ENCODE results near the gene EDIL3.
"Not testable (repeated sequence)": the region's sequence is repeated elsewhere in the genome, so short reads cannot be mapped to it uniquely, and the experiment has no call there.

EDIL3 gene

DNA sequence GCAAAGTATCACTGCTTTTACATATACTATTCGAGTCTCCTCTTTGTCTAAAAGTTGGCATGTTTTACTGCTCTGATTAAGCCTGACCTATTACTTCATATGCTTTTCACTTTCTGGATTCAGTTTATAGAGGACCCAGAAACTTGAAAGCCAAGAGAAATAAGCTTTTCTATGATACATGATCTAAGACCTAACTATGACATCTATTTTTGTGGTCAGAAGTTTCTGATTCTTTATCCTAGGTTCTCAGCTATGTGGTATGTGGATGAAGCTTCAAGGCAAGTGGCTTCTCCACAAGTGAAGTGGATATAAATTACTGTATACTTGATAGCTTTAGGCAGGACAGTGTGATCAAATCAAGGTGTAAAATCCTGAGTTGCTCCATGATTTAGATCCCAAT lies 6.3 kb downstream of the EDIL3 start:
- DNase-seq (ENCODE audit: low read depth) = no peak

DNA sequence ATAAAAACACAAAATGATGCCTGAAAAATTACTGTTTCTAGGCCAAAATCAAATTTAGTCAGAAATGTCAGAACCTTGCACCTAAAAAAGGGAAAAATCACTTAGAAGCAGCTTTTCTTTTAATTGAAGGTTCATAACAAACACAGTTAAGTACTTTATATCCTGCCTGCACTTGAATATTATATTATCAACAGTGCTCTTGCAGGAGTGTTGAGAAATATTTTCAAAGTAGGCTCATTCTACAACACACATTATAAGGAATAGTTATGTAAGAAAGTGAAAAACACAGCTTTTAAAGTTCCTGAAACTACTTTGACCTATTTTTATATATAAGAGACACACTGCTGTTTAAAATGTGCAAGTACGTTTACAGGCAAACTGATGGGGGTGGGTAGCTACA lies 8.3 kb downstream of the EDIL3 start:
- no peak for DNase-seq (ENCODE audit: low read depth)

DNA sequence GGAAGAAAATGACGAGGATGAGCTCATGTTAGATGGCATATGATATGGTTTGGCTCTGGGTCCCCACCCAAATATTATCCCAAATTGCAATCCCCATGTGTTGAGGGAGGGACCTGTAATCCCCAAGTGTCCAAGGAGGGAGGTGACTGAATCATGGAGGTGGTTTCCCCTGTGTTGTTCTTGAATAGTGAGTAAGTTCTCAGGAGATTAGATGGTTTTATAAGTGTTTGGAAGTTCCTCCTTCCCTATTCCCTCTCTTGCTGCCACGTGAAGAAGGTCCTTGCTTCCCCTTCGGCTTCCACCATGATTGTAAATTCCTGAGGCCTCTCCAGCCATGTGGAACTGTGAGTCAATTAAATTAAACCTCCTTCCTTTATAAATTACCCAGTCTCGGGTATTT lies 10.1 kb downstream of the EDIL3 start:
- DNase-seq (ENCODE audit: low read depth) = no peak

DNA sequence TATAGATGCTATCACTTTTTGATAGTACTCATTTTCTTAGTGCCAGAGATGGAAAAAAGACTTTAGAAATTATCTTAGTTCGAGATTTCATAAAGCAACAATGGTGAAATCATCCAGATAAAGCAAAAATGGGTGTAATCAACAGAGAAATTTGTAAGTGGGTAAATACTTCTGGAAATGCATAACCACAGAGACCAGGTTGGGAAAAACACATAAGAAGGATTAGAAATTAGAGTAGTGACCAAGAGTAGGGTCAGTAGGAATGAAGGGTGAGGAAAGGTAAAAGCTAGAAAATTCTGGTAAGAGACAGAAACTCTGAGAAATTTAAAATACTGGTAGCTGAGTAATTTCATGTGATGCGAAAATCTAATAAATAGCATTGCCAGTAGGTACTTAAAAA lies 11.2 kb downstream of the EDIL3 start:
- DNase-seq (ENCODE audit: low read depth) = no peak

DNA sequence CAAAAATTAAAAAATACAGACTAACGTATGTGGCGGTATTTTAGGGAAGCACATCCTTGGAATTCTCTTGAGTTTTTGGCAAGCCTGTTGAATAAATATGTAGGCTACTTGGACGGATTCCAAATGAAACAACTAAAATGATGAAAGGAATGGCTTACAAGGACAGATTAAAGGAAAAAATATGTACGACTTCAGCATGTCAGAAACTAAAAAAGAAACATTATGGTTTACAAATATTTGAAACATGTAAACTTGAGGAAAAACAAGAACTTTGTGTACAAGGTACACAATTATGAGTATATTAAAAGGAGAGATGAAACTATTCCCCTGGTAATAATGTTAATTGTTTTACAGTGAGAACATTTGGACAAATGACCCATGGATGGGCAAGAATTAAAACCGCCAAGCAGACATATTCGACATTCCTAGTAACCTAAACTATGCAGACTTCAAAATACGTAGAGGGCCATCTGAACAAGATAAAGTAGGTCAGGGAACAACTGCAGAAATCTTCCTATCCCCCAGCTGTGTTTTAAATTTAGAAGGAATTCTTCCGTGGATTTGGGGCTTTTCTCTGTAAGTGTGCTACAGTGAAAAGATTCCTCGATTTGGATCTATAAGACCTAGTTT lies 12.5 kb downstream of the EDIL3 start:
- no peak for DNase-seq (ENCODE audit: low read depth)

DNA sequence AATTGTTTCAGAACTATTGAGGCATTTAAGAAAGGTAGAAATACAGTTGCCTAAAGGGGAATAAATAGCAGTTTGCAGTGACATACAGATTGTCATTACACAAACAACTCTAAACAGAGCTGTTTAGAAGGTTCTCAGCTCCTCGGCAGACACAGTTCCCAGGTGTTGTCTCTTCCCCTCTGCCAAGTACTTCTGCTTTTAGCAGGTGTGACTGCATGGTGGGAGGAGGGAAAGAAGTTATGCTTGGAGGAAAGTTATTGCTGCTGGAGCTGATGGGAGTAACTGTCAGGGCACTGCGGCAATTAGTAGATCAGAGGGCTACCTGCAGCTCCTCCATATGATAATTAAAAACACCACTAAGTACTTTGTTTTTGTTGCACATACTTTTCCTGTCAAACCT lies 14.5 kb downstream of the EDIL3 start:
- DNase-seq (ENCODE audit: low read depth) = no peak

DNA sequence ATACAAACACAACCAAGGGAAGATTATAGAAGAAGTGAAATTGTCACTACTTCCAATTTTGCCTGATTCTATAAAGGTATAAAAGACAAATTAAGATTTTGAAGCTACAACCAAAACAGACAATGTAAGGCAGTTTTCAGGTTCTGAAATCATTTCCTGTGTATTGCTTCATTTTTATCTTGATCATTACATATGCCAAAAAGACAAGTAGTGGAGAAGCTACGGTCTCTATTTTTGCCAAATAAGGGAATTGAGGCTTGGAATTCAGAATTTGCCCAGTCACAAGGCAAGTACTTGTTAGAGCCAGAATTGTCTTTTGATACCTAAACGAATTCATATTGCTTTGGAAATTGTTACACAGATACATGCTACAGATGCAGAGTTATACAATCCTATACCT lies 20.6 kb downstream of the EDIL3 start:
- no peak for DNase-seq (ENCODE audit: low read depth)

DNA sequence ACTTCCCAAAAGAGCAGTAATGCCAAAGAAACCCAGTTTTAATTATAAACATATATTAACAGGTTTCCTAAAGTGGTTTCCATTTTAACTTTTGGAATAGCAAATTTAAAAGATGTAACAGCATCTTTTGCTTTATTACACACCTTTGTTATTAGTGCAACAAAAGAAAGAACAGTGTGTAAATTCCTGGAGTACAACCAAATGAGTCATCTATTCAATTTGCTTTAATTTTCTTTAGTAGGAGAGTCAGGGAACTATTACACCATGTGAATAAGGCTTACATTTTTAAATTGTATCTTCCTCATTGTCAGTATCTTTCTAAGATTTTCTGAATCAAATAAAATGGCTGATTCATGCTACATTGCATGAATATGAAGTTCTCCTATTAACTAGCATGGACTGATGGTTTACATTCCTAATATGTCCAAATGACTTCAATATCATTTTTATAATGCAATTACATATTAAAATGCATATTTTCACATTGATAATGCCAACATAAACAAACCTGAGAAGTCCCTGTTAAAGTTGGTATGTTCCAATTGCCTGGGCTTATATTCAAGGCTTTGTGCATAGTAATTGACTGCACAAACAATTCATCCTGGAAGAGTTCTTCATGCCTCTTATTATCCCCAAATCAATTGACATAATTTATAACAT lies 22.5 kb downstream of the EDIL3 start:
- no peak for DNase-seq (ENCODE audit: low read depth)

DNA sequence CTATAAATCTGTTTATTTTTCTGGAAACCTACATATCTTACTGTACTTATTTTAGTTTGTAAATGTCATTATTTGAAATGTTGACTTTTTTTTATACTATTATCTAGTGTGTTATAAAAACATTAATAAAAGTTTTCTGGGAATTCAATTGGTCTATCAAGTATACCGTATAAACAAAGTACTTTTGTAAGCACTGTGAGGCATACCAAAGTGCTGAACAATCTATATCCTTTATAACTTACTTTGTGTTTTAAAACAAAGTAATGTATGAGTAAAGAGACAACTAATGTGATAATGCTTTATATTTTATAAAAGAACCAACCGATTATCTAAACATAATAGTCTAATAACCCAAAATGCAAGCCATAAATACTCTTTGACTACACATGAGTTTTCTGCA lies 23.1 kb downstream of the EDIL3 start:
- no peak for DNase-seq (ENCODE audit: low read depth)

DNA sequence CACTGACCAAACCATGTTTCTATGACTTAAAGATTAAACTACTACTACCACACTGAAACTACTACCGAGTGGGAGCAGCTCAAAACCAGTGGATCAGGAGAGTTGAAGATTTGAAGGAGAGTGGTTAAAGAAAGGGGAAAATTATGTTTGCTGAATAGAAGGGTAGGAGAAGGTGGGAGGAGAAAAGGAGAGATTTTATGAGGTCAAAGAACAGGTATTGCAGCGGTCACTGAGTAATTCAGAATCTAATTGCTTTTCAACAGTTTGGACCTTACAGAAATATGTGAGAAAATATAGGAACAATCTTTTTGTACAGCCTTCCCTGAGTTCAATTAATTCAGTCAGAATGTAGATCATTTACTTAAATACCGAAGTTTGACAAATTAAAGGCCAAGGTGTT lies 24.6 kb downstream of the EDIL3 start:
- DNase-seq (ENCODE audit: low read depth) = no peak

DNA sequence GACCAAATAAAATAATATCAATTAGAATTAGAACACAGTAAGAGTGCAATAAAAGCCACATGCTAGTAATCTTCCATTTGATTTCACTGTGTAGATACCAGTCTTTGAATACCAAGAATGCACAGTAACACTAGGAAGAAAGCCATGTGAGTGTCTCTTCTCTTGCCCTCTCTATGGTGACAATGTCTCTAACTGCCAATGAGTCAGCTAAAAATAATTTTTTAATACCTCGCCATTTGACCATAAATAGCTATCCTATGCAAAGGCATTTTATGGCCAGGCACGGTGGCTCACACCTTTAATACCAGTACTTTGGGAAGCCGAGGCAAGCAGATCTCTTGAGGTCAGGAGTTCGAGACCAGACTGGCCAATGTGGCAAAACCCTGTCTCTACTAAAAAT lies 30.6 kb downstream of the EDIL3 start:
- DNase-seq (ENCODE audit: low read depth) = no peak

DNA sequence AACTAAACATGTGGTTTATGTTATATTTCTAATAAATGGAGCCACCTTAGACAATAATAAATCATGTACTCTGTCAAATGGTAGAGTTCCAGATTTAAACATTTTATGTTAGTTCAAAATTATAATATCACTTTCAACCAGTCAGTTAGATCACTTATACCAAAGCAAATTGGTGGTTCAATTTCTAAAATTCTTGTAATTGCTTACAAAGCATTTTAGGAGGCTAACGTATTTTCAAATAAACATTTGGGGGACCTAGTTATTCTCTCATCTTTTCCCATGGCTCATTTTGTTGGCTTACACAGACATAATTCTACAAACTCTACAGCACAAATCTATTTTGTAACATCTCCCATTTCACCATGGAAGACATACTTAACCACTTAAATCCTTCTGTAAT lies 39.9 kb downstream of the EDIL3 start:
- DNase-seq (ENCODE audit: low read depth) = no peak

DNA sequence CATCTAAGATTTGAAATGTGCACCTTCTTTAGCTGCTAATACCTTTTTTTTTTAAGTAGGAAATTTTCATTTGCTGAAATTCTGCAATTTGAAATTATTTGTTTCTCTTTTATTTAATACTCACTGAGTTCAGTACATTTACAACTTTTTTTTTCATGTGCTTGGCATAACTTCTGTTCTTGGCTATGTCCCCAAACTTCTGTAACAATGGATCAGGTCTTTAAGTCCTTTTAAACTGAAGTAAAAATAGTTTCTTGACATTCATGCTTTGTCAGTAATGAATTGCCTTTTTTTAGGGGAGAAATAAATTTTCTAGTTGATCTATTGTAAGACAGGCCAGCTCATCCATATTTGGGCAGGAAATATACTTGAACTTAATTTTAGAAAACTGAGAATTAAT lies 41.5 kb downstream of the EDIL3 start:
- DNase-seq (ENCODE audit: low read depth) = no peak

DNA sequence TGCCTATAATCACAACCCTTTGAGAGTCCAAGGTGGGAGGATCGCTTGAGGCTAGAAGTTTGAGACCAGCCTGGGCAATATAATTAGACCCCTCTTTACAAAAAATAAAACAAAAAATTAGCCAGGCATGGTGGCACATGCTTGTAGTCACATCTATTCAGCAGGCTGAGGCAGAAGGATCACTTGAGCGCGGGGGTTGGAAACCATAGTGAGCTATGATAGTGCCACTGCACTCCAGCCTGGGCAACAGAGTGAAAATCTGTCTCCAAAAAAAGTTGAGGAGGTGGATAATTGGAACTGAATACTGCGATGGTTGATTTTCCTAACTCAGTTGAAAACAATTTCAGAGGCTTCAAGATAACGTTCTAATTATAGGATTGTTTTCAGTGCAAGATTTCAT lies 52.6 kb downstream of the EDIL3 start:
- DNase-seq (ENCODE audit: low read depth) = no peak

DNA sequence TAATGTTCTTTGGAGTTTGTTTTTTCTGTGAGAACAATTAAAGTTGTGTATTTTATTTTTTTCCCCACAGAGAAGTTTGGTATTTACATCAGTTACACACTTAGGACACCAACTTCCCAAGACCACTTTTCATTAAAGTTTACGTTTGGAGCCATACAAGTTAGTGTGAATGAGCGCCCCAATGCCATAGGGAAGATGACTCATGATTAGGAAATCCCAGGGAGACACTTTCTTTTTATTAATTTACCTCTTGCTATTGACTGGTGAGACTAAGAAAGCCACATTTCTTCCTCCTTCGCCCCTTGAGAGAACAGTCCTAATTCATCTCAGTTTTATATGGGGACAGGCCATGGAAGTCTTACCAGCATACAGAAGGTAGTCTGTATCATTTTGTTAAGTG lies 57.1 kb downstream of the EDIL3 start:
- DNase-seq (ENCODE audit: low read depth) = no peak

DNA sequence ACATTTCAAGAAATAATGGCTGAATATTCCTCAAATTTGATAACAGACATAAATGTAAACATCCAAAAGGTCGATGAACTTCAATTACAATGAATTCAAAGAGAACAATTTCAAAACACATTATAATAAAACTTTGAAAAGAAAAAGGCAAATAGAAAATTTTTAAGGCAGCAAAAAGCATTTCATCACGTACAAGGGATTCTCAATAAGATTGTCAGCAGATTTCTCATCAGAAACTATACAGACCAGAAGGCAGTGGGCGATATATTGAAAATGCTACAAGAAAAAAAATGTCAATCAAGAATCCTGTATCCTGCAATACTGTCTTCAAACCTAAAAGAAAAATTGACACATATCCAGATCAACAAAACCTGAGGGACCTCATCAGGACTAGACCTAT lies 62.0 kb downstream of the EDIL3 start:
- DNase-seq (ENCODE audit: low read depth) = no peak

DNA sequence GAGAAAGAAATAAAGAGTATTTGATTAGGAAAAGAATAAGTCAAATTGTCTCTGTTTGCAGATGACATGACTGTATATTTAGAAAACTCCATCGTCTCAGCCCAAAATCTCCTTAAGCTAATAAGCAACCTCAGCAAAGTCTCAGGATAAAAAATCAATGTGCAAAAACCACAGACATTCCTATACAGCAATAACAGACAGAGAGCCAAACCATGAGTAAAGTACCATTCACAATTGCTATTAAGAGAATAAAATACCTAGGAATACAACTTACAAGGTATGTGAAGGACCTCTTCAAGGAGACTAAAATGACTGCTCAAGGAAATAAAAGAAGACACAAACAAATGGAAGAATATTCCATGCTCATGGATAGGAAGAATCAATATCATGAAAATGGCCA lies 66.9 kb downstream of the EDIL3 start:
- DNase-seq (ENCODE audit: low read depth) = not testable (repeated sequence)

DNA sequence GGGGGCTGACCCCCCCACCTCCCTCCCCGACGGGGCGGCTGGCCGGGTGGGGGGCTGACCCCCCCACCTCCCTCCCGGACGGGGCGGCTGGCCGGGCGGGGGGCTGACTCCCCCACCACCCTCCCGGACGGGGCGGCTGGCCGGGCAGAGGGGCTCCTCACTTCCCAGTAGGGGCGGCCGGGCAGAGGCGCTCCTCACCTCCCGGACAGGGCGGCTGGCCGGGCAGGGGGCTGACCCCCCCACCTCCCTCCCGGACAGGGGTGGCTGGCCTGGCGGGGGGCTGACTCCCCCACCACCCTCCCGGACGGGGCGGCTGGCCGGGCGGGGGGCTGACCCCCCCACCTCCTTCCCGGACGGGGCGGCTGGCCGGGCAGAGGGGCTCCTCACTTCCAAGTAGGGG lies 72.4 kb downstream of the EDIL3 start:
- DNase-seq (ENCODE audit: low read depth) = not testable (repeated sequence)

DNA sequence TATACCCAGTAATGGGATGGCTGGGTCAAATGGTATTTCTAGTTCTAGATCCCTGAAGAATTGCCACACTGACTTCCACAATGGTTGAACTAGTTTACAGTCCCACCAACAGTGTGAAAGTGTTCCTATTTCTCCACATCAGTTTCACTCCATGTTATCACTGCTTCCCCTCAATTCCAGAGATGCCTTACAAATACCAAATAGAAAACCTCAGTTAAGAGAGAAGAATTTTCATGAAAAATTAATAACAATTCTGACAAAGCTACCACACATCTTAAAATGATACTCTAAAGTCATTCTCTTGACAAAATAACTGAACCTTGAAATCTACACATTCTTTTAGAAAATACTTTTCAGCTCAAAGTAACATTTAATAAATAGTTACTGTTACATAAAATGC lies 74.8 kb downstream of the EDIL3 start:
- DNase-seq (ENCODE audit: low read depth) = not testable (repeated sequence)

DNA sequence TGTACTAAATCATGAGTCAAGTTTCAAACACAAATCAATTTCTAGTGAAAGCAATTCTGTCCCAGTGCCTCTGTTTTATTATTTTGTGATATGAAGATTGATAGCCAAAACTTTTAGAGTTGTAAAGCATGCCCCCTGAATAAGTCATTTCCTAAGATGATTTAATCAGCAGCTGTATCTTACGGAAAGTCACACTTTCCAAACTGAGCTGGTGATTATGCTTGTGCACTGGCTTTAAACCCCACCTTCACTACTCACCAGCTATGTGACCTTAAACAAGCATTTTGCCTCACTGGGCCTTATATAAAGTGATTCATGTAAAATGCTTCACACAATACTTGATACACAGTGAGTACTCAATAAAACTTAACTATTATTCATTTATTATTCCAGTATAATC lies 78.1 kb downstream of the EDIL3 start:
- no peak for DNase-seq (ENCODE audit: low read depth)

DNA sequence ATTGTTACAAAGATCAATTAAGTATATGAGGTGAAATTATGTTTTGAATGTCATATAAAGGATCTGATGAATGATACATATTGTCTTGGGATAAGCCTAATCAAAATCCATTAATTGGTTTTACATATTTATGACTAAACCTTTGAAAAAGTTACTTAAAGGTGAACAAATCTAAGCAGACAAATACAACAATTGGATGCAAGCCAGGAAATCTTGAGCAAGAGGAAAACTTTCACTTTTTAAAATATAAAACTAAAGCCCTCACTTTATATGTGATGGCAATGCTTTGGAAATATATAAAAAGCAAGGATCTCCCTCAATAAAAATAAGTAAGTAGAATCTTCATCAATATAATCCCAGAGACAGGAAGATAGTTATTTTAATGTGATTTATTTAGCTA lies 80.1 kb downstream of the EDIL3 start:
- no peak for DNase-seq (ENCODE audit: low read depth)

DNA sequence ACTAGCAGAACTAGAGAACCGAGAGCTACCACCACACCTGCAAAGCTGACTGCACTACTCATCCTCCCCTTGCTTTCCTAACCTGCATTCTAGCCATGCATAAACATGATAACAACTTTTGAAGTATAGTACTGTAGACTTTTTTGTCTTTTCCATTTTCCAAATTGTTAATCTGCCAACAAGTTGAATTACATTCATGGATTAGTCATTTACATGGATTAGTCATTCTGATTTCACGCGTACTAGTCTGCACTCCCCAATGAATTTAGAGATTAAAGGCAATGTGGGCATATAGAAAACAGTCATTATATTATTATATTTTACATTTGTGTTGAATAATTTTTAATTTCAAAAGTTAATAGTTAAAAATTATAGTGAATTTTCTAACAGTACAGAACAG lies 81.4 kb downstream of the EDIL3 start:
- no peak for DNase-seq (ENCODE audit: low read depth)

DNA sequence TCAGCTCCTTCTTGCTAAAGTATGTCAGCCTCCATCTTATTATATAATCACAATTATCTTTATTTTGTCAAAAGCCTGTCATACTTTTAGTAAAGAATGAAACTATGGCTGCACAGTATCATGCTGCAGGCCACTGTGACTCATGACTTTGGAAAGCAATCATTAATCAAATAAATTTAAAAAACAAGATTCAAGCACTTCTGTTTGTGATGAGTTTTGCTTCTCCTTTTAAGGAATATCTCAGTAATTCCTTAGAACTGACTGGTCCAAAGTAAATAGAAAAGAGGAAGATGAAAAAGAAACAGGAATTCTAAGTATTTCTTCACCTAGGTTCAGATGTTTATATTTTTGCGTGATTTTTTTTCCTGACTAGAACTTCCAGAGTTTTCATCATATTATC lies 83.1 kb downstream of the EDIL3 start:
- no peak for DNase-seq (ENCODE audit: low read depth)

DNA sequence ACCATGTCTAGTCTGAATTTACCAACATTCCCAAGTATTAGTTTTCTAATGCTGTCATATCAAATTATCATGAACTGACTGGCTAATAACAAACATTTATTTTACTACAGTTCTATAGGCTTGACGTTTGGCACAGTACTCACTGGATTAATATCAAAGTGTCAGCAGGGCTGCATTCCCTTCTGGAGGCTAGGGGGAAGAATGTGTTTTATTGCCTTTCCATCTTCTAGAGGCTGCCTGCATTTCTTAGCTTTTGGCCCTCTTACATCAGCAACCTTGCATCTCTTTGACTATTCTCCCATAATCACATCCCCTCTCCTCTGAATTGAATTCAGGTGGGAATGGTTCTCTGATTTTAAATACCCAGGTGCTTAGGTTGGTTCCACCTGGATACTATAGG lies 84.7 kb downstream of the EDIL3 start:
- no peak for DNase-seq (ENCODE audit: low read depth)

Measured in stimulated activated CD8-positive, alpha-beta memory T cell treated with anti-CD3 and anti-CD28 coated beads, Interleukin-4, amount 100 ng/mL, for 24 hours (primary cell).